HG03139 (cell line): ENCODE data around the gene DNMT3L.
"Not testable (repeated sequence)": the region's sequence is repeated elsewhere in the genome, so short reads cannot be mapped to it uniquely, and the experiment has no call there.

Source experiments
- ATAC-seq: cut with Tn5 transposase; IDR thresholded peaks from one replicate; pipeline ENCODE4 v1.9.1; 2021; ENCODE audit not compliant: unreplicated experiment

Gene DNMT3L

DNA sequence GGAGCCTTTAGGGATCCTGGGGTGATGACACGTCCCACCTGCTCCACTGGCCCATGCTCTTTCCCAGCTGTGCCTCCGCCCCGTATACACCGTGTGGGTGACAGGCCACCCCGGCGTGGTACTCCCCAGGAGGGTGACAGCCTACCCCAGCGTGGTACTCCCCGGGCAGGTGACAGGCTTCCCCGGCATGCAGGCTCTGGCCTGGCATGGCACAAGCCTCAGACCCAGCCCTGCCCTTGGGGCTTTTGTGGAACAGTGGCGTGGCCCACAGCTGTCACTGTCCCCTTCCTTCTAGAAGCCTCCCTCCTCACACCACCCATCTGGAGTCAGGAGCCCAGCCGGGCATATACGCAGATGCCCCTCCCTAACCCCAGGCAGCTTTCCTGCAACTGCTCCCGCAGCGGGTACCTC lies 33.5 kb upstream of the DNMT3L start:
- no peak for ATAC-seq

DNA sequence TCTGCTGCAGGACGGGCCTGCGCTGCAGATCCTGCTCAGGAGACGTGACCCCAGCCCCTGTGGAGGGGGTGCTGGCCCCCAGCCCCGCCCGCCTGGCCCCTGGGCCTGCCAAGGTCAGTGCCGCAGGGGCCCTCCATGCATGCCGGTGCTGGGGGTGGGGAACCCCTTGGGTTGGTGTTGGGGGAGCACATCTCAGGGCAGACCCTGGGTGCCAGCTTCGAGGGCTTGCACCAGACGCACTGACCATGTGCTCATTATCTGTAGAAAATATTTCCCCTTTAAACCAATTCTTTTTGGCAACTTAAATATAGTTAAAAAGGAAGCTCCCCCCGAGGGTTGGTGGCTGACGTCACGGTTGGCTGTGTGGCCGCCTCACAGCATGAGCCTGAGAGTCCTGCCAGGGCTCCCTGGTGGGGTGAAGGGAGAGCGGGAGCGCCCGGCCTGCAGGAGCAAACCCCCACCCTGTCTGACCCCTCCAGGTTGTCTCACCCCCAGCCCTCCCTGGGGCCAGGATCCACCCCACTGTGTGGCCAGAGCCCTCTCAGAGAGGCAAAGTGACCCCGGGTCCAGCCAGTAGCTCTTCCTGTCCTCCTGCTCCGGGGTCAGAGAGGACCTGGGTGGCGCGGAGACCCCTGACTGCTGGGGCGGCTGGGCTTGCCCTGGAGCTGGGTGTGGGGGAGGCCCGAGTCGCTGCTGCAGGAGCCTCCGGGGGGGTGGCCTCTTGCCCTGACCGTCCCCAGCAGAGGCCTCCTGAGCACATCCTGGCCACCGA lies 32.9 kb upstream of the DNMT3L start:
- ATAC-seq = no peak

DNA sequence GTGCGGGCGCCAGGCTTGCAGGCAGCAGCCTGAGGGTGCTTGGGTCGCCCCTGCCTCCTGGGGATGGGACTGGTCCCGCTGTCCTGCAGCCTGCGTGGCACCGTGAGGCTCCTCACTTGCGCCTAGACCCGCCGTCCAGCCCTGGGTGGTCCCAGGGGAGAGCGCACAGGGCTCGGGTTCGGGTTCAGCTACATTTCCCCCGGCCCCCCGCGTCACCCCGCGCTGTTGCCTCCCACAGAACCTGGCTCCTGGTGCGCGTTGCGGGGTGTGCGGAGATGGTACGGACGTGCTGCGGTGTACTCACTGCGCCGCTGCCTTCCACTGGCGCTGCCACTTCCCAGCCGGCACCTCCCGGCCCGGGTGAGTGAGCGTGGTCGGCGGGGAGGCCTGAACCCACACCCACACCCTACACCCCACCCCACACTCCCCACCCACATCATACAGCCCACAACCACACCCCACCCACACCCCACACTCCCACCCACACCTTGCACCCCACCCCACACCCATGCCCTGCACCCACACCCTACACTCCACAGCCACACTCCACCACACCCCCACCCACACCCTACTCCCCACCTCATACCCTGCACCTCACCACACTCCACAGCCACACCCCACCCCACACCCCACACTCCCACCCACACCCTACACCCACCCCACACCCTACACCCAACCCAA lies 32.0 kb upstream of the DNMT3L start:
- ATAC-seq = no peak

DNA sequence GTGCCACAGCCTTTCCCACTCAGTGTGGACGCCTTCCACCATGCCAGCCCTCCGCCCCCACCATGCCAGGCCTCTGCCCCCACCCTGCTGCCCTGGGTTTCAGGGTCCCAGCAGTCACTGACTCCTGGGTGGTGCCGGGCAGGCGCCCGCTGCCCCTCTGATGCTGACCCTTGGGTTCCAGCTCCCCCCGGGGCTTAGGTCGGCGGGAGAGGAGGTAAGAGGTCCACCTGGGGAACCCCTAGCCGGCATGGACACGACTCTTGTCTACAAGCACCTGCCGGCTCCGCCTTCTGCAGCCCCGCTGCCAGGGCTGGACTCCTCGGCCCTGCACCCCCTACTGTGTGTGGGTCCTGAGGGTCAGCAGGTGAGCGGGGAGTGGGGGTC lies 31.1 kb upstream of the DNMT3L start:
- no peak for ATAC-seq

DNA sequence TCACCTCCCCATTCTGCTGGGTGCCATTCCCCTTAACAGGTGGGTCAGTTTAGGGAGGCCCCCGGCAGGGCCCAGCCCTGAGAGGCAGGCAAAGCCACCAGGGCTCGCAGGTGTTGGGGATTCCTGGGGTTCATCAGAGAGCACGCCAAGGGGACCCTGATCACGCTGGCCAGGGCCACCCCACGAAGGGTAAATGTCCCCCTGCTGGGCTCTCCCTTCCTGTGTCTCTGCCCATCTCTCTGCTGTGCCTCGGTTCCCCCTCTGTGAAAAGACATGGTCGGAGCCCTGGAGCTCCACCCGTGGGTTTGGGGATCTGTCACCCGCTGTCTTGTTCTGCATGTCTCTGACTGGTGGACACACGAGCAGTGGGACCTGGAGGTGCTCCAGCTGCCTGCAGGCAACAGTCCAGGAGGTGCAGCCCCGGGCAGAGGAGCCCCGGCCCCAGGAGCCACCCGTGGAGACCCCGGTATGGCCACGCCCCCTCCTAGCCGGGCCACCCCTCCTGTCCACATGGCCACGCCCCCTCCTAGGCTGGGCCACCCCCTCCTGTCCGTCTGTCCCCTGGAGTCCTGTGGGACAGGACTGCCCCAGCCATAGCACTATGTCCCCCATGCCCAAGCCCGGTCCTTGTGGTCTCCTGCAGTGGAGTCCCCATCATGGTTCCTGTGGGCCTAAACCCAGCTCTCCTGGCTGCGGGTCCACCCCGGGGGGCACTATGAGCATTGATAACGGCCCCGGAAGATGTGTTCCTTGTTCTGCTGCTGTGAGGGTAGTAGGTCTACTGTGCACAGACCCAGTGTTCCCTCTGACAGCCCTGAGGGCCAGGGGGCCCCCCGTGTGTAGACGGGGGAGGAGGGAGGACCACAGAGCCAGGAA lies 30.5 kb upstream of the DNMT3L start:
- no peak for ATAC-seq

DNA sequence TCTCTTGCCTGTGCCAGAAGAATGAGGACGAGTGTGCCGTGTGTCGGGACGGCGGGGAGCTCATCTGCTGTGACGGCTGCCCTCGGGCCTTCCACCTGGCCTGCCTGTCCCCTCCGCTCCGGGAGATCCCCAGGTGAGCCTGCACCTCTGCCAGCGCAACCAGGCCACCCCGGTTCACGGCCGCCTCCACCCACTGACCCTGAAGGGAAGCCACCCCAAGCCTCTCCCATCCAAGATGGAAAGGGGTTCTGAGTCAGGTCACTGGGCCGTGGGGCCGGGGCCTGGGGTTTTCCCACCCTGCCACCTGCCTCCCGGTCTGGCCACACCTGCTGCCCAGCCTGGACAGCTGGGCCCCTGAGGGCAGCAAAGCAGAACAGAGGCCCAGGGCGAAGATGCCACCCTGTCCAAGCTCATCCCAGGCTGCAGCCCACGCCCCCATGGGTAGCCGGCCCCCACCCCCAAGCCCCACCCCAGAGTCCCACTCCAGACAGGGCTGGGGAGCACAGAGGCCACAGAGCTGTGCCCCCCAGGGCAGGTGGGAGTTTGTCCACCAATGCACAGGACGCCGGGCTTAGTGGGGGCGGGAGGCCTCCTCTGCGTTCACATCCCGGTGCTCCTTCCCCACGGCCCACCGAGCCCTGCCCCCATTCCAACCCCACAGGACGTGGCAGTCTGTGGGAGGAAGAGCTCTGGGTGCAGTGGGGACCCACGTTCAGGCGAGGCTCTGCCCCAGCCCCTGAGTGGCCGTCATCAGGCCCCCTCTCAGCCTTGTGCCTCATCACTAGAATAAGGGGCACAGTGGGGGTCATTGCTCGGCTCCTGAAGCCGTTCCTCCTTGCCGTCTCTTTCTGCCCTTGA lies 29.6 kb upstream of the DNMT3L start:
- no peak for ATAC-seq

DNA sequence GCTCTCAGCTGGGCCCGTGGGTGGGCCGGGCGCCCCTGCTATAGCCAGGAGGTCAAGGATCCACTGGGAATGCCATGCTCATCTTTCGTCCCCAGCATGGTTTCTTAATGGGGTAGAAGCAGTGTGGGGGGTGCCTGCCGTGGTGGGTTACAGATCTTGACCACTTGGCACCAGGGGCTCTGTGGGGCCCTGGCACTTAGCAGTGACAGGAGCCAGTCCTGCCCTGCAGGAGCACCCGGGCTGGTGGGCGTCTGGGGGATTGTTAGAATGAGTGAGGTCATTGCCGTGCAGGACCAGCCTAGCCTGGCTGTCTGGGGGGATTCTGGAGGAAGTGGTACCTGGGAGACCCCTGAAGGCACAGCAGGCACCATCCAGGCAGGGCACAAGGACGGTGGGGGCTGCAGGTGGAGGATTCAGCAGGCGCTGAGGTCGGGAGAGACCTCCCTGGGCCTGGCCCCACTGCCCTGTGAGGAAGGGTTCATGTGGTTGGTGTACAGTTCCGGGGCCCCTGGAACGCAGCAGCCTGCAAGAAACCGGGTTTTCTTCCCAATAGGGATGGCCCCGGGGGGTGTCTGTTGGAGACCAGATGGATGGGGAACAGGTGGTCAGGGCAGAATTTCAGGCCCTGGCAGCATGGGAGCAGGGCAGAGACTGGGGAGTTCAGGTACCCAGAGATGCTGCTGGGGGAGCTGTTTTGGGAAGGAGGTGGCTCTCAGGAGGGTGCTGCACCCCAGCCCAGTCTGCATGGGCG lies 28.8 kb upstream of the DNMT3L start:
- no peak for ATAC-seq

DNA sequence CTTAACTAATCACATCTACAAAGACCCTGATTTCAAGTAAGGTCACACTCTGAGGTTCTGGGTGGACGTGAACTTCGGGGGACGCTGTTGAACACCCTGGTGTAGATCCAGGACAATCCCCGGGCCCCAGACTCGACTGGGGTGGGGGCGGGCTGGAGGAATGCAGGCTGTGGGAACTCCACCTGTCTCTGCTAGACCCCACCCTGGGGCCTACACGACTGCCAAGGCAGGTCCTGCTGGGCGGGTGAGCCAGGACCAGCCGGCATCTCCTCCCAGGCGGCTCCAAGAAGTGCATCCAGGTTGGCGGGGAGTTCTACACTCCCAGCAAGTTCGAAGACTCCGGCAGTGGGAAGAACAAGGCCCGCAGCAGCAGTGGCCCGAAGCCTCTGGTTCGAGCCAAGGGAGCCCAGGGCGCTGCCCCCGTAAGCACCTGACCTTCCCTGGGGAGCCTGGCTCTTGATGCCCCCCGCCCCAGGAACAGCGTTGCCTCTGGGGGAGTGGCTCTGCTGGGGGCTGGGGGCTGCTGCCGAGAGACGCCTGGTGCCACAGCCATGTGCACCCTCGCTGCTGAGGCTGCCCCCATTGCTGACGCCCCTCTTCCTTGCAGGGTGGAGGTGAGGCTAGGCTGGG lies 27.8 kb upstream of the DNMT3L start:
- no peak for ATAC-seq

DNA sequence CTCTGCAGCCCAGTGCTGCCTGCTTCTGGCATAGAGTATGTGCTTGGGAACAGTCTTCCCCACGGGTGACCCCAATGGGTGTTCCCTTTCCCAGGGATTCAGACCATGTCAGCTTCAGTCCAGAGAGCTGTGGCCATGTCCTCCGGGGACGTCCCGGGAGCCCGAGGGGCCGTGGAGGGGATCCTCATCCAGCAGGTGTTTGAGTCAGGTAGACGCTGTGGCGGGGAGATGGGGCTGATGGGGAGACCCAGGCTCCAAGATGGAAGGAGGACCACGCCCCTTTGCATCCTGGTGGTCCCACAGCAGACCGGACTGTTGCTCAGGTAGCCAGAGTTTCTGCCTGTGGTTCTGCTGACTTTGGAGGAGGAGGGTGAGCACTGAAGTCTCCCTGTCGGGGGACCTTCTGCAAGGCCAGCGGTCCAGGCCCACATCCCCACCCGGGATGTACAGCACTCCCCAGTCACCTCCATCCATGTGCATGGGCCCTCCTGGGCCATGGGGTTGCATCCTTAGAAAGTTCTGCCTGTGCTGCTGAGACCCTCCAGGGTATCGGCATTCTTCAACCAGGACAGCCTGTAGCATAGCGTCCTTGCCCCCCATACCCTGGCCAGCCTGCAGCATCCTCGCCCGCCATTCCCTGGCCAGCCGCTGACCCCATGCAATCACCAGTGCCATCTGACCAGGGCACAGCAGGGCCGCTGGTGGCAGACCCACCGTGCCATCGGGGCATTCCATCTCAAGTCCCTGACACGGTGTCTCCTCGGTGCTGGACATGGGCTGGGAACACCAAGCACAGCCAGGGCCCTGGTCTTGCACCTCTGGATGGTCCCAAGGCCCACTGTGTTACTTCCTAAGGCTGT lies 26.8 kb upstream of the DNMT3L start:
- ATAC-seq = no peak

DNA sequence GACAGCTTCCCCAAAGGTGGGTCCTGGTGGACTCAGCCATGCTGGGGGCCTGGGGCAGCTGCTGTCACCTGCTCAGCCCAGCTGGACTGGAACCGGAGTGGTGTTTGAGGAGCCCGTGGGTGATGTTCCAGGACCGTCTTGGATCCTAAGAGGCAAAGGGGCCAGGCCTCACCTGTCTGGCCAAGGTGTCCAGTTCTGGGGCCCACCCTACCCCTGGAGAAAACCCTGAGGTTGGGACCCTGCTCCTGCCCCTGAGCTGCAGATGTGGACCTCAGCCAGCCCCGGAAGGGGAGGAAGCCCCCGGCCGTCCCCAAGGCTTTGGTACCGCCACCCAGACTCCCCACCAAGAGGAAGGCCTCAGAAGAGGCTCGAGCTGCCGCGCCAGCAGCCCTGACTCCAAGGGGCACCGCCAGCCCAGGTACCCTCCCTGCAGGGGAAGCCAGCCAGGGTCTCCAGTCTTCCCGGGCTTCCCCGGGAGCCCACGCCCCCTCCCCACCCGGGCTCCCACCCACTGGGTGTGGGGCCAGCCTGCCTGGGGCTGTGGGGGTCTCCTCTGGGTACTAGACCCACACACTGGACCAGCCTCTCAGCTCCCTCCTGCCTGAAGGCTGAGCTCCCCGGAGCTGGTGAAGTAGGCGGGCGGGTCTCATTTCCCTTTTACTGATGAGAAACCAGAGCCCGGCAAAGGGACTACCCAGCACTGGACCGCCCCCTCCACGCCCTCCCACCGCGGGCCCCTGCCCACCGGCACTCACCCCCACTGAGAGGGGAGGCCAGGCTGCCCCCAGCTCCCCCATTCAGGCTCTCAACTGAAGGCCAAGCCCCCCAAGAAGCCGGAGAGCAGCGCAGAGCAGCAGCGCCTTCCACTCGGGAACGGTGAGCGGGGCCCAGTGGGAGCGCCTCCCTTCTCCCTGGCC lies 25.3 kb upstream of the DNMT3L start:
- ATAC-seq = no peak

DNA sequence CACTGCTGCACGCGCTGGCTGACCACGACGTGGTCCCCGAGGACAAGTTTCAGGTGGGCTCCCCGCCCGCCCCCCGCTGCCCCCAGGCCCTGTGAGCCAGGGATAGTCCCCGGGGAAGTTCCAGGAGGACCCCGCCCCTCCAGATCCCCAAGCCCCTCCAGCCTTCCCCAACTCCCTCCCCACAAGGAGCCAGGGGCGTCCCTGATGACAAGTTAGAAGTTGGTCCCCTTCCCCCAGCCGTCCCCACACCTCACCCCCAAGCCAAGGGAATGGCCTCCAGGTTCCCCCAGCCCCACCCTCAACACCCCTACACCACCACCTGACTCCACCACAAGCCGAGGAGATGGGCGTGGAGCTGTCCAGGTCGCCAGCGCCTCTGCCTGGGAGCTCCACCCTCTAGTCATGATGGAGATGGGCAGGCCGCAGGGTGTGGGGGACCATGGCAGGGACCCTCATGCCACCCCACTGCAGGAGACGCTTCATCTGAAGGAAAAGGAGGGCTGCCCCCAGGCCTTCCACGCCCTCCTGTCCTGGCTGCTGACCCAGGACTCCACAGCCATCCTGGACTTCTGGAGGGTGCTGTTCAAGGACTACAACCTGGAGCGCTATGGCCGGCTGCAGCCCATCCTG lies 24.5 kb upstream of the DNMT3L start:
- ATAC-seq = no peak

DNA sequence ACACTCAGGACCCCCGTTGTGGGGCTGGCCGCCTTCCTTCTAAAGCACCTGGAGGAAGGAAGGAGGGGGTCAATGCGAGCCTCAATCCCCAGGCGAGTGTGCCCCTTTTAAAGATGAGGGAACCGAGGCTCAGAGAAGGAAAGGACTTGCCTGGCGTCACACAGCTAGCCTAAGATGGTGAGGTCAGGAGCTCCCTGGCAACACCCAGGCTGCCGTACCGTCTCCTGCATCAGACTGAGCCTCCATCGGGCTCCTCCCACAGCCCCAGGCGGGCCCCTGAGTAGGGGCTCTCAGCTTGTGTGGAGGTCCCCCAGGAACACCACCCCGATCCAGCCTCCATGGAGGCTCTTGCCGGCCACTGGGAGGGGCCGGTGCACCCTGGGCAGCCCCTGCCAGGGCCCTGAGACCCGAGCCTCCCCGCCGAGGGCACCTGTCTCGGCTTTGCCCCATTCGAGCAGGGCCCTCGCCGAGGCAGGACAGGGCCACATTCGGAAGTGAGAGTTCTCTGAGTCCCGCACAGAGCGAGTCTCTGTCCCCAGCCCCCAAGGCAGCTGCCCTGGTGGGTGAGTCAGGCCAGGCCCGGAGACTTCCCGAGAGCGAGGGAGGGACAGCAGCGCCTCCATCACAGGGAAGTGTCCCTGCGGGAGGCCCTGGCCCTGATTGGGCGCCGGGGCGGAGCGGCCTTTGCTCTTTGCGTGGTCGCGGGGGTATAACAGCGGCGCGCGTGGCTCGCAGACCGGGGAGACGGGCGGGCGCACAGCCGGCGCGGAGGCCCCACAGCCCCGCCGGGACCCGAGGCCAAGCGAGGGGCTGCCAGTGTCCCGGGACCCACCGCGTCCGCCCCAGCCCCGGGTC lies 23.7 kb upstream of the DNMT3L start, which contains the start of gene AIRE:
TSS of gene AIRE (plus strand) at position 739 of the 855 bp plus-strand sequence. CDS start 131 bp downstream, outside the sequence.
- ATAC-seq = no peak

DNA sequence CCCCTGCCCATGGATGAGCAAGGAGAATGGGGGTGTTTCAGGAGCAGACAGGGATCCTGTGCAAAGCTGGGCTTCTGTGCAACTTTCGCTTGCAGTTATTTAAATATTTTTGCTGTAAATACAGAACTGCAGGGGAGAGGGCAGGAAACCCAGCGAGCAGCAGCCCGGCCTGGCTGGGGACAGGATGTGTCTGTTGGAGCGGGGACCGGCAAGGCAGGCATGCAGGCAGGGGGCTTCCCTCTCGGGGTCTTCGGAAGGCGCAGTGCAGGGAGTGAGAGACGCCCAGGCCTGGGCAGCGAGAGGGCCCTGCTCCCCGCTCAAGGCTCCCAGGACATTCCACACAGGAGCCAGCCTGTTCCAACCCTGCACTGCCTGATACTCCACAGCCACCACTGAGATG lies 22.3 kb upstream of the DNMT3L start:
- ATAC-seq = no peak

DNA sequence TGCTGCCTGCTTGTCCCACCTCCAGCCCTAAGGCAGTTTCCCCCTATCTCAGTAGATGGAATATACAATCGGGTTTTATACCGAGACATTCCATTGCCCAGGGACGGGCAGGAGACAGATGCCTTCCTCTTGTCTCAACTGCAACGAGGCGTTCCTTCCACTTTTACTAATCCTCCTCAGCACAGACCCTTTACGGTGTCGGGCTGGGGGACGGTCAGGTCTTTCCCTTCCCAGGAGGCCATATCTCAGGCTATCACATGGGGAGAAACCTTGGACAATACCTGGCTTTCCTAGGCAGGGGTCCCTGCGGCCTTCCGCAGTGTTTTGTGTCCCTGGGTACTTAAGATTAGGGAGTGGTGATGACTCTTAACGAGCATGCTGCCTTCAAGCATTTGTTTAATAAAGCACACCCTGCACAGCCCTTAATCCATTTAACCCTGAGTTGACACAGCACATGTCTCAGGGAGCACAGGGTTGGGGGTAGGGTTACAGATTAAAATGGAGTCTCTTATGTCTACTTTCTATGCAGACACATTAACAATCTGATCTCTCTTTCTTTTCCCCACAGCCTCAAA lies 21.6 kb upstream of the DNMT3L start:
- ATAC-seq = not testable (repeated sequence)

DNA sequence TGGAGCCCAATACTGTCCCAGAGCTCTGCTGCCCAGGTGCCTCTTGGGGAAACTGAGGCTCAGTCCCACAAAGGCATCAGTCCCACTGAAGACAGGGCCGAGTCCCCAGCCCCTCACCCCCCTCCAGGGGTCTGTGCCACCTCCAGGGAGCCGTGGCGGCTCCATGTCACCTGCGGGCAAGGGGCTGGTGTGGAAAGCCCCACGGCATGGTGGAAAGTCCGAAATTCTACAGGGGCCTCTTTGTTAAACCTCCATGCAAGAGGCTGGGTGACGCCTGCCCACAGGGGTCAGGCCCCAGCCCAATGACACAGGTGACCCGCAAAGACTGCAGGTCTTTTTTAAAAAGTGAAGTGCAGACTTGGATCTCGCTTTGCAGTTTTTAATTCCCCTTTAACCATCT lies 20.7 kb upstream of the DNMT3L start:
- ATAC-seq = no peak

DNA sequence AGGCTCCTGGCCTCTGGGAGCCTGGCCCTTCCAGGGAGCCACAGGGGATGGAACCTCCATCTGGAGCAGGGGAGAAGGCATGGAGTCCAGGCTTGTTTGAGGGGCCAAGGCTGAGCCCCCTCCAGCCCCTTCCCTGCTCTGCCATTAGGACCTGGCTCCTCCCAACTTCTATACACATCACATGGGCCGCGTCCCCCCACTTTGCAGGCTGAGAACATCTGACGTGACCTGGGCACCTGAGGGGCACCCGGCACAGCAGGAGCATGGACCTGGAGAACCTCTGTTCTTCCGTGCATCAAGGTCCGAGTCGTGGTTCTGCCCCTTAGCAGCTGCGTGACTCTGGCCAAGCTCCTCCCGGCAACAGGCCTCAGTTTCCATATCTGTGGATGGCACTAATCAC lies 20.1 kb upstream of the DNMT3L start:
- ATAC-seq = no peak
